ENCODE measurements around the gene THBD. TPM values are rescaled to one million over a fixed set of nuclear protein-coding genes. Genes with fewer than 3 reads are reported as not detected.

The THBD gene
- total RNA-seq, 2 donors from 2014 or later = 0.13 TPM; not detected in 1

- ATAC-seq (replicated peaks) = no peak
- Mint-ChIP-seq H3K4me1 (no peaks in the 10 kb centered on the region), H3K4me3 (no peak overlapping the region), H3K9me3 (no peaks in the 10 kb centered on the region), H3K27me3 (peaks cover 8% of the 10 kb centered on the region), H3K27ac (no peak overlapping the region), H3K36me3 (ENCODE audit: low read depth) (no peaks in the 10 kb centered on the region)
Observed at GRCh38 chr20:23090147-23090546, 40.7 kb upstream of the THBD start.

- Mint-ChIP-seq H3K4me3 (no peak overlapping the region), H3K27ac (no peak overlapping the region), H3K4me1 (no peaks in the 10 kb centered on the region), H3K27me3 (peaks cover 8% of the 10 kb centered on the region), H3K9me3 (no peaks in the 10 kb centered on the region), H3K36me3 (ENCODE audit: low read depth) (no peaks in the 10 kb centered on the region)
- no peak for ATAC-seq (replicated peaks)
Observed at GRCh38 chr20:23088866-23089265, 39.4 kb upstream of the THBD start.

- Mint-ChIP-seq H3K36me3 (ENCODE audit: low read depth) (no peaks in the 10 kb centered on the region), H3K9me3 (no peaks in the 10 kb centered on the region), H3K27ac (peak overlapping the region; percentile 84), H3K27me3 (peaks cover 8% of the 10 kb centered on the region), H3K4me1 (no peaks in the 10 kb centered on the region), H3K4me3 (peak overlapping the region; percentile 73)
- no peak for ATAC-seq (replicated peaks)
Observed at GRCh38 chr20:23087587-23088251, 38.2 kb upstream of the THBD start.

- H3K9me3 Mint-ChIP-seq = no peaks in the 10 kb centered on the region
- no peaks in the 10 kb centered on the region for H3K36me3 Mint-ChIP-seq (ENCODE audit: low read depth)
- no peaks in the 10 kb centered on the region for H3K4me1 Mint-ChIP-seq
- ATAC-seq (replicated peaks) = no peak
- peak overlapping the region; percentile 73 for H3K4me3 Mint-ChIP-seq
- peak overlapping the region; percentile 84 for H3K27ac Mint-ChIP-seq
- H3K27me3 Mint-ChIP-seq = peaks cover 3% of the 10 kb centered on the region
Observed at GRCh38 chr20:23086931-23087411, 37.5 kb upstream of the THBD start.

- Mint-ChIP-seq H3K27me3 (peaks cover 3% of the 10 kb centered on the region), H3K4me1 (no peaks in the 10 kb centered on the region), H3K9me3 (no peaks in the 10 kb centered on the region), H3K4me3 (peak within 1 kb of the TSS; percentile 73), H3K27ac (peak within 1 kb of the TSS; percentile 84), H3K36me3 (ENCODE audit: low read depth) (no peaks in the 10 kb centered on the region)
- ATAC-seq (replicated peaks) = peak; percentile 96
Observed at GRCh38 chr20:23086056-23086566, 36.6 kb upstream of the THBD start, which contains the start of gene CD93. Gene CD93 (minus strand): TSS chr20:23086324. CDS start chr20:23086192, 132 bp downstream.

GRCh38 chr20:23085436-23086055, 36.1 kb upstream of the THBD start:
- Mint-ChIP-seq H3K36me3 (ENCODE audit: low read depth) (no peaks in the 10 kb centered on the region), H3K27me3 (peaks cover 3% of the 10 kb centered on the region), H3K4me3 (peak overlapping the region; percentile 73), H3K27ac (no peak overlapping the region), H3K4me1 (no peaks in the 10 kb centered on the region), H3K9me3 (no peaks in the 10 kb centered on the region)
- ATAC-seq (replicated peaks) = peak; percentile 15

- Mint-ChIP-seq H3K27ac (no peak overlapping the region), H3K27me3 (peaks cover 3% of the 10 kb centered on the region), H3K4me1 (no peaks in the 10 kb centered on the region), H3K36me3 (ENCODE audit: low read depth) (no peaks in the 10 kb centered on the region), H3K9me3 (no peaks in the 10 kb centered on the region), H3K4me3 (peak overlapping the region; percentile 73)
- ATAC-seq (replicated peaks) = no peak
Observed at GRCh38 chr20:23084845-23085365, 35.4 kb upstream of the THBD start.

GRCh38 chr20:23084282-23084844, 34.9 kb upstream of the THBD start:
- no peaks in the 10 kb centered on the region for H3K36me3 Mint-ChIP-seq (ENCODE audit: low read depth)
- peak overlapping the region; percentile 73 for H3K4me3 Mint-ChIP-seq
- peak overlapping the region; percentile 75 for H3K27ac Mint-ChIP-seq
- H3K4me1 Mint-ChIP-seq = no peaks in the 10 kb centered on the region
- no peak for ATAC-seq (replicated peaks)
- no peaks in the 10 kb centered on the region for H3K9me3 Mint-ChIP-seq
- peaks cover 3% of the 10 kb centered on the region for H3K27me3 Mint-ChIP-seq

GRCh38 chr20:23083553-23084220, 34.2 kb upstream of the THBD start:
- no peak for ATAC-seq (replicated peaks)
- Mint-ChIP-seq H3K27ac (no peak overlapping the region), H3K9me3 (no peaks in the 10 kb centered on the region), H3K36me3 (ENCODE audit: low read depth) (no peaks in the 10 kb centered on the region), H3K4me1 (no peaks in the 10 kb centered on the region), H3K4me3 (peak overlapping the region; percentile 73), H3K27me3 (peaks cover 3% of the 10 kb centered on the region)

GRCh38 chr20:23082846-23083552, 33.5 kb upstream of the THBD start:
- H3K27me3 Mint-ChIP-seq = no peaks in the 10 kb centered on the region
- H3K4me3 Mint-ChIP-seq = peak overlapping the region; percentile 73
- H3K27ac Mint-ChIP-seq = no peak overlapping the region
- H3K4me1 Mint-ChIP-seq = no peaks in the 10 kb centered on the region
- H3K36me3 Mint-ChIP-seq (ENCODE audit: low read depth) = no peaks in the 10 kb centered on the region
- no peak for ATAC-seq (replicated peaks)
- no peaks in the 10 kb centered on the region for H3K9me3 Mint-ChIP-seq

- ATAC-seq (replicated peaks) = no peak
- H3K9me3 Mint-ChIP-seq = no peaks in the 10 kb centered on the region
- no peak overlapping the region for H3K27ac Mint-ChIP-seq
- no peaks in the 10 kb centered on the region for H3K27me3 Mint-ChIP-seq
- H3K4me3 Mint-ChIP-seq = no peak overlapping the region
- no peaks in the 10 kb centered on the region for H3K36me3 Mint-ChIP-seq (ENCODE audit: low read depth)
- no peaks in the 10 kb centered on the region for H3K4me1 Mint-ChIP-seq
Observed at GRCh38 chr20:23081263-23081819, 31.9 kb upstream of the THBD start.

- no peaks in the 10 kb centered on the region for H3K4me1 Mint-ChIP-seq
- no peak for ATAC-seq (replicated peaks)
- H3K36me3 Mint-ChIP-seq (ENCODE audit: low read depth) = no peaks in the 10 kb centered on the region
- H3K9me3 Mint-ChIP-seq = no peaks in the 10 kb centered on the region
- H3K4me3 Mint-ChIP-seq = no peak overlapping the region
- no peak overlapping the region for H3K27ac Mint-ChIP-seq
- no peaks in the 10 kb centered on the region for H3K27me3 Mint-ChIP-seq
Observed at GRCh38 chr20:23080521-23080920, 31.0 kb upstream of the THBD start.

- H3K27ac Mint-ChIP-seq = no peak overlapping the region
- H3K9me3 Mint-ChIP-seq = no peaks in the 10 kb centered on the region
- ATAC-seq (replicated peaks) = no peak
- no peaks in the 10 kb centered on the region for H3K27me3 Mint-ChIP-seq
- no peaks in the 10 kb centered on the region for H3K36me3 Mint-ChIP-seq (ENCODE audit: low read depth)
- no peak overlapping the region for H3K4me3 Mint-ChIP-seq
- no peaks in the 10 kb centered on the region for H3K4me1 Mint-ChIP-seq
Observed at GRCh38 chr20:23079926-23080325, 30.5 kb upstream of the THBD start.

- Mint-ChIP-seq H3K4me3 (no peak overlapping the region), H3K4me1 (no peaks in the 10 kb centered on the region), H3K27me3 (no peaks in the 10 kb centered on the region), H3K36me3 (ENCODE audit: low read depth) (no peaks in the 10 kb centered on the region), H3K9me3 (no peaks in the 10 kb centered on the region), H3K27ac (no peak overlapping the region)
- ATAC-seq (replicated peaks) = no peak
Observed at GRCh38 chr20:23079016-23079351, 29.5 kb upstream of the THBD start.

Data from activated T-helper 17 cell treated with anti-CD3 and anti-CD28 coated beads, Interleukin-2, amount 50 U/mL, for 72 hours (primary cell).